GM12878 (cell line): Measurements from ENCODE around the gene STPG3. TPM values are rescaled to one million over a fixed set of nuclear protein-coding genes. Genes with fewer than 3 reads are reported as not detected.
A peak's percentile ranks its signal among the peaks of the same experiment; 100 is the strongest.

ENCODE experiments used
- ATAC-seq: fragments of 200-7000 bp; cut with Tn5 transposase; 3 replicates; pipeline ENCODE4 v1.9.1; 2020; ENCODE audit warnings: mild to moderate bottlenecking, moderate library complexity
- BruUV-seq: library from RNA; stranded (reverse); fragments of 400-500 nt; replicated peaks from 2 replicates; lab custom pipeline; 2021; lab: Mats Ljungman, UMichigan
- CTCF ChIA-PET: fragments of 300-600 bp; sonication (Branson Sonifier 250); formaldehyde crosslinking; extraction: SDS; loops from one replicate; lab custom pipeline; 2021; ENCODE audit warnings: inconsistent platforms; lab: Yijun Ruan, JAX
- POLR2A ChIA-PET: fragments of 350-600 bp; formaldehyde crosslinking; extraction: SDS; loops from one replicate; lab custom pipeline; 2021; ENCODE audit warnings: inconsistent platforms; lab: Charles Lee
- RAD21 ChIA-PET: fragments of 300-600 bp; sonication (Branson Sonifier 250); formaldehyde crosslinking; loops from one replicate; lab custom pipeline; 2023; ENCODE audit warnings: antibody characterized with exemption; ENCODE audit not compliant: unreplicated experiment; lab: Charles Lee
- SMC1A ChIA-PET: fragments of 300-600 bp; sonication (Branson Sonifier 250); formaldehyde crosslinking; loops from one replicate; lab custom pipeline; 2023; ENCODE audit not compliant: unreplicated experiment, uncharacterized antibody; lab: Charles Lee
- DNase-seq: peaks from one replicate; pipeline ENCODE4 v3.0.0-alpha.2; 2011; ENCODE audit warnings: low read depth, low spot score
- FAIRE-seq: peaks from 3 replicates; lab custom pipeline; 2011; peaks lifted over from hg19 to GRCh38; lab: Jason Lieb, UNC
- H2AFZ ChIP-seq: 2 replicates; pipeline ENCODE4 v1.6.0; 2011; ENCODE audit warnings: low read depth, low read length, control low read depth; ENCODE audit not compliant: control insufficient read depth
- H3K27ac ChIP-seq: 2 replicates; pipeline ENCODE4 v1.5.1; 2011; ENCODE audit warnings: control low read depth; ENCODE audit not compliant: control insufficient read depth, insufficient read depth
- H3K27me3 ChIP-seq, 2 experiments: replicated peaks in 1 of 2; 2 replicates each; pipeline versions ENCODE4 v1.6.0 to v1.6.1; 2011; ENCODE audit warnings: low read length in 1 of 2; ENCODE audit not compliant: control insufficient read depth in 2 of 2, insufficient read depth in 2 of 2
- H3K36me3 ChIP-seq, 2 experiments: 2 replicates each; pipeline ENCODE4 v1.5.1; 2011; ENCODE audit warnings: low read length in 1 of 2; ENCODE audit not compliant: control insufficient read depth in 2 of 2, insufficient read depth in 2 of 2
- H3K4me1 ChIP-seq: 2 replicates; pipeline ENCODE4 v1.6.1; 2011; ENCODE audit warnings: mild to moderate bottlenecking, low read length, moderate library complexity, mixed read lengths; ENCODE audit not compliant: control insufficient read depth, insufficient read depth
- H3K4me2 ChIP-seq: 2 replicates; pipeline ENCODE4 v1.6.0; 2011; ENCODE audit warnings: control low read depth; ENCODE audit not compliant: control insufficient read depth, insufficient read depth
- H3K4me3 ChIP-seq: fragments of 200-600 bp; sonication (generic); 2 replicates; pipeline ENCODE4 v1.5.1; 2016
- H3K79me2 ChIP-seq: 2 replicates; pipeline ENCODE4 v1.6.0; 2011; ENCODE audit warnings: low read length; ENCODE audit not compliant: control insufficient read depth, insufficient read depth
- H3K9ac ChIP-seq: 2 replicates; pipeline ENCODE4 v1.8.0; 2011; ENCODE audit warnings: low read length, control low read depth, mixed read lengths; ENCODE audit not compliant: control insufficient read depth, insufficient read depth
- H3K9me3 ChIP-seq: replicated peaks from 3 replicates; pipeline ENCODE4 v1.5.1; 2011; ENCODE audit warnings: mild to moderate bottlenecking, low read length; ENCODE audit not compliant: control insufficient read depth, insufficient read depth
- H4K20me1 ChIP-seq: 2 replicates; pipeline ENCODE4 v1.6.0; 2011; ENCODE audit not compliant: control insufficient read depth, insufficient read depth
- CTCF ChIP-seq, 3 experiments: IDR thresholded peaks in 2 of 3; conservative IDR thresholded peaks in 1 of 3; 2 replicates each; pipeline ENCODE4 v1.5.1; 2011; ENCODE audit warnings: low read depth in 3 of 3, low read length in 3 of 3, mild to moderate bottlenecking in 3 of 3, control low read depth in 2 of 3, moderate library complexity in 2 of 3, inconsistent platforms in 1 of 3, mixed read lengths in 1 of 3; ENCODE audit not compliant: control insufficient read depth in 2 of 3, insufficient read depth in 1 of 3; ENCODE audit errors: extremely low read depth in 1 of 3
- MEF2A ChIP-seq: IDR thresholded peaks from 2 replicates; pipeline ENCODE4 v1.6.1; 2011; ENCODE audit warnings: low read depth, mild to moderate bottlenecking, low read length, moderate library complexity; ENCODE audit not compliant: insufficient read depth
- MEF2B ChIP-seq: fragments of 450-650 bp; IDR thresholded peaks from 2 replicates; pipeline ENCODE4 v1.6.1; 2018; ENCODE audit warnings: mild to moderate bottlenecking, moderate library complexity; ENCODE audit not compliant: partially characterized antibody, poor library complexity, severe bottlenecking
- MYC ChIP-seq: IDR thresholded peaks from 2 replicates; pipeline ENCODE4 v1.6.1; 2011; ENCODE audit warnings: mild to moderate bottlenecking, low read length, moderate library complexity, inconsistent platforms; ENCODE audit not compliant: insufficient read depth, insufficient replicate concordance, insufficient read length, severe bottlenecking
- POLR2A ChIP-seq: IDR thresholded peaks from 2 replicates; pipeline ENCODE4 v1.6.1; 2011; ENCODE audit warnings: low read depth, mild to moderate bottlenecking, low read length
- POLR2AphosphoS2 ChIP-seq: IDR thresholded peaks from 2 replicates; pipeline ENCODE4 v1.6.1; 2011; ENCODE audit warnings: low read depth, mild to moderate bottlenecking, low read length, improper control_type of control experiment, moderate library complexity
- POLR2AphosphoS5 ChIP-seq: IDR thresholded peaks from 2 replicates; pipeline ENCODE4 v1.6.1; 2011; ENCODE audit warnings: mild to moderate bottlenecking, low read length, inconsistent platforms
- RUNX3 ChIP-seq: IDR thresholded peaks from 2 replicates; pipeline ENCODE4 v1.6.1; 2012; ENCODE audit warnings: low read length, inconsistent platforms
- WGBS: methylation state at CpG from one replicate; pipeline ENCODE4 v1.1.6; 2016; ENCODE audit warnings: low lambda C conversion rate; ENCODE audit not compliant: insufficient replicate concordance, insufficient coverage; ENCODE audit errors: missing lambda C conversion rate; 5-methylcytosine and 5-hydroxymethylcytosine counted together
- in situ Hi-C: fragments of 300-500 bp; cut with MboI; formaldehyde crosslinking; loops from 9 replicates; pipeline ENCODE4 v1.14.3; 2018; ENCODE audit warnings: mixed read lengths
- intact Hi-C: fragments of 100-400 bp; cut with micrococcal nuclease; formaldehyde crosslinking; loops from one replicate; pipeline ENCODE4 v1.14.2; 2022; ENCODE audit not compliant: unreplicated experiment
- polyA plus RNA-seq, 11 experiments: library from polyadenylated mRNA; depleted of rRNA in 4 of 11; unstranded in 6 of 11; stranded (reverse) in 5 of 11; fragments of >200 nt; fragmentation: Nextera tagmentation in 4 of 11; fragmentation: Illumina TruSeq in 1 of 11; extraction: Ambion mirVana in 4 of 11; extraction: Trizol in 1 of 11; gene quantifications; 1 replicate in 1 of 11; 2 replicates in 10 of 11; pipeline versions ENCODE4 v1.2.1 to v1.2.3, GENCODE V29; 2011 to 2016; ENCODE audit warnings: inconsistent platforms in 2 of 11, missing spikeins in 2 of 11, low read depth in 1 of 11
- total RNA-seq, 4 experiments: library from RNA; depleted of rRNA in 3 of 4; stranded (reverse); fragments of >200 nt in 3 of 4; fragmentation: Illumina TruSeq in 1 of 4; extraction: Trizol in 1 of 4; gene quantifications; 2 replicates each; pipeline versions ENCODE4 v1.2.1 to v1.2.3, GENCODE V29; 2013 to 2021
- TF ChIP-seq, protein P1 (sequence below): fragments of 450-650 bp; IDR thresholded peaks from 2 replicates; pipeline ENCODE4 v1.6.1; 2017; ENCODE audit warnings: borderline replicate concordance
- TF ChIP-seq, protein P2 (sequence below): IDR thresholded peaks from 2 replicates; pipeline ENCODE4 v1.6.1; 2011; ENCODE audit warnings: mild to moderate bottlenecking, low read depth, low read length, moderate library complexity; ENCODE audit not compliant: insufficient replicate concordance

STPG3 gene
- total and polyA plus RNA-seq, 10 of the 15 experiments (the other 5 are each of a cell fraction or from before 2014, with no cell fraction given) = not detected

GRCh38 chr9:137212520-137212919 is 38.6 kb upstream of the STPG3 start (continued):
- TF ChIP-seq, protein P1, sequence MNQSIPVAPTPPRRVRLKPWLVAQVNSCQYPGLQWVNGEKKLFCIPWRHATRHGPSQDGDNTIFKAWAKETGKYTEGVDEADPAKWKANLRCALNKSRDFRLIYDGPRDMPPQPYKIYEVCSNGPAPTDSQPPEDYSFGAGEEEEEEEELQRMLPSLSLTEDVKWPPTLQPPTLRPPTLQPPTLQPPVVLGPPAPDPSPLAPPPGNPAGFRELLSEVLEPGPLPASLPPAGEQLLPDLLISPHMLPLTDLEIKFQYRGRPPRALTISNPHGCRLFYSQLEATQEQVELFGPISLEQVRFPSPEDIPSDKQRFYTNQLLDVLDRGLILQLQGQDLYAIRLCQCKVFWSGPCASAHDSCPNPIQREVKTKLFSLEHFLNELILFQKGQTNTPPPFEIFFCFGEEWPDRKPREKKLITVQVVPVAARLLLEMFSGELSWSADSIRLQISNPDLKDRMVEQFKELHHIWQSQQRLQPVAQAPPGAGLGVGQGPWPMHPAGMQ = no peak
- TF ChIP-seq MEF2A = no peak
- TF ChIP-seq, all 136 proteins: peak for 0

- in situ Hi-C loops = no loop called here
- Histone ChIP-seq H3K36me3 (peaks cover 0 to 4% of the 10 kb centered on the region in 2 experiments; a peak in 3 of 4 replicates), H3K27me3 (no peaks in the 10 kb centered on the region), H3K9me3 (no peaks in the 10 kb centered on the region), H3K27ac (no peak overlapping the region), H3K4me2 (no peak overlapping the region), H4K20me1 (no peaks in the 10 kb centered on the region), H2AFZ (no peak overlapping the region), H3K4me3 (no peak overlapping the region), H3K9ac (no peak overlapping the region), H3K79me2 (no peaks in the 10 kb centered on the region), H3K4me1 (no peaks in the 10 kb centered on the region)
- 94% methylated on average over 46 of the region's 49 CpGs for WGBS
- SMC1A ChIA-PET = no interaction called here
- DNase-seq = no peak
- TF ChIP-seq RUNX3 (no peak), CTCF (IDR thresholded peaks at IDR 0.05 in 2 of 3, conservative IDR thresholded peaks at IDR 0.05 in 1 of 3; ENCODE audit: control insufficient read depth in 2 of 3, extremely low read depth in 1 of 3, insufficient read depth in 1 of 3, low read depth in 3 of 3, low read length in 3 of 3) (peak in 1 of 3 experiments; percentile 3; a peak in 1 of 6 replicates), POLR2A (peak; percentile 28; the same call in 1 of the 2 replicates), MYC (no peak), POLR2AphosphoS2 (no peak), MEF2B (no peak), POLR2AphosphoS5 (no peak)
- TF ChIP-seq, protein P2, sequence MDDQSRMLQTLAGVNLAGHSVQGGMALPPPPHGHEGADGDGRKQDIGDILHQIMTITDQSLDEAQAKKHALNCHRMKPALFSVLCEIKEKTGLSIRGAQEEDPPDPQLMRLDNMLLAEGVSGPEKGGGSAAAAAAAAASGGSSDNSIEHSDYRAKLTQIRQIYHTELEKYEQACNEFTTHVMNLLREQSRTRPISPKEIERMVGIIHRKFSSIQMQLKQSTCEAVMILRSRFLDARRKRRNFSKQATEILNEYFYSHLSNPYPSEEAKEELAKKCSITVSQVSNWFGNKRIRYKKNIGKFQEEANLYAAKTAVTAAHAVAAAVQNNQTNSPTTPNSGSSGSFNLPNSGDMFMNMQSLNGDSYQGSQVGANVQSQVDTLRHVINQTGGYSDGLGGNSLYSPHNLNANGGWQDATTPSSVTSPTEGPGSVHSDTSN = no peak
- CTCF ChIA-PET = interaction anchor here (0.6 to 1.1 kb wide), 2 partner anchors 12 to 13 kb away, joined by 3 read pairs; partner anchors contain the start of gene RNF224
- POLR2A ChIA-PET = interaction anchor here (0.5 kb wide), 1 partner anchor 81 kb away, joined by 3 read pairs; no protein-coding TSS in a partner anchor
- no peak for FAIRE-seq
- intact Hi-C loops = no loop called here
- ATAC-seq = no peak
- RAD21 ChIA-PET = interaction anchor here (0.6 kb wide), 1 partner anchor 22 kb away, joined by 3 read pairs; no protein-coding TSS in a partner anchor
- no TSS peak for BruUV-seq
Measured at GRCh38 chr9:137213160-137214060, 37.7 kb upstream of the STPG3 start.
